Astrocyte of the hippocampus (primary cell): ENCODE results near the gene MGA.
"Not testable (repeated sequence)": the region's sequence is repeated elsewhere in the genome, so short reads cannot be mapped to it uniquely, and the experiment has no call there.

Source experiments
- DNase-seq: peaks from one replicate; pipeline ENCODE4 v3.0.0; 2011; ENCODE audit warnings: low read depth, low spot score

MGA gene

DNA sequence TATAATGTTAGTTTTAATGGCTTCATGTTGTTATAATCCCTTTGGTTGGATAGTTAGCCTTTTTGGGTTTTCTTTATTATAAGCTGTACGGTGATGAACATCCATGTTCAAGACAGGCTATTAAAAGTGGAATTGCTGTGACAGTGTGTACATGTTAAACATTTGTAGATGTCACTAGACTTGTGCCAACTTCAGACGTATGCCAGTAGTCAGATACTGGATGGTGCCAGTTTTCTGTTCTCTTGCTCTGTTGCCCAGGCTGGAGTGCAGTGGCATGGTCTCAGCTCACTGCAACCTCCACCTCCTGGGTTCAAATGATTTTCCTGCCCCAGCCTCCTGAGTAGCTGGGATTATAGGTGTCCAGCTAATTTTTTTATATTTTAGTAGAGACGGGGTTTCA, 54.1 kb downstream of the MGA start:
- no peak for DNase-seq

DNA sequence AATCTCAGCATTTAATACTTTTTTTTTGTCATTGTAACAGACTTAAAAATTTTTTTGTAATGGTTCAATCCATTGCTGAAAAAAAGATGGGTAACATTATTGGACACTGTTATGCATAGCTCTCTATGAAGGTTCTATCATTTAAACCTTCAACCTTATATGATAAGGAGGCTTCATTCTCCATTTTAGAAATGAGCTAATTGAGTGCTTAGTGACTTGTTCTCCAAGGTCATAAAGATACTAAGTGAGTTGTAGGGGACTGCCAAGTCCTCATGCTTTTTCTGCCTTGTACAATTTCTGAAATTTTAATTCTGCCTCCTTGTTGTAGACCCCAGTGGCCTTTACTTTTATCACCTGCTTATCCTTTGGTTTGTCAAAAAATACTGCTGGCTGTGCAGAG, 56.7 kb downstream of the MGA start:
- DNase-seq: no peak

GRCh38 chr15:41727143-41727542, 66.9 kb downstream of the MGA start:
- DNase-seq: peak; percentile 62

DNA sequence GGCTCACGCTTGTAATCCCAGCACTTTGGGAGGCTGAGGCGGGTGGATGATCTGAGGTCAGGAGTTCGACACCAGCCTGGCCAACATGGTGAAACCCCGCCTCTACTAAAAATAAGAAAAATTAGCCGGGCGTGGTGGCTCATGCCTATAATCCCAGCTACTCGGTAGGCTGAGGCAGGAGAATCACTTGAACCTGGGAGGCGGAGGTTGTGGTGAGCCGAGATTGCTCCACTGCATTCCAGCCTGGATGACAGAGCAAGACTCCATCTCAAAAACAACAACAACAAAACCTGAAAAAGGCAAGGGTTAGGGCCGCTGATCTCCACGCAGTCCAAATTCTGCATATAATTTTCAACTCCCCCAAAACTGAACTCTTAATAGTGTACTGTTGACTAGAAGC, 67.9 kb downstream of the MGA start:
- DNase-seq: peak; percentile 22

GRCh38 chr15:41730543-41730942, 70.3 kb downstream of the MGA start:
- DNase-seq: no peak

DNA sequence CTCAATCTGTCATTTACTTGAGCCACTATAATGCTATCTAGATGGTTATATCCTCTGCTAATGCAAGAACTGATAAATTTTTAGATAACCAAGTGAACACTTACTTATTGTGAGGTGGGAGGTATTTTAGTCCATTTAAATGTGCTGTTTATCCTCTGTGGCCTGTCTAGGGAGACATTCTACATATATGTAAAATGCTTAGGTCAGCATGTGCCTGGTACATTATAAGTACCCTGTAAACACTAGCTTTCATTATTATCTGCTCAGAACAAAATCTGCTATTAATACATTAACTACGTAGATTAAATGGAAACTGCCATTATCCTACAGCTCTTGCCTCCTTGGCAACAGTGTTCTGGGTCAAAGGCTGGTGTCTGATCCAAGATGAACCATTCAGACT, 72.3 kb downstream of the MGA start:
- DNase-seq: no peak

GRCh38 chr15:41734079-41734478, 73.9 kb downstream of the MGA start:
- DNase-seq: peak; percentile 34

DNA sequence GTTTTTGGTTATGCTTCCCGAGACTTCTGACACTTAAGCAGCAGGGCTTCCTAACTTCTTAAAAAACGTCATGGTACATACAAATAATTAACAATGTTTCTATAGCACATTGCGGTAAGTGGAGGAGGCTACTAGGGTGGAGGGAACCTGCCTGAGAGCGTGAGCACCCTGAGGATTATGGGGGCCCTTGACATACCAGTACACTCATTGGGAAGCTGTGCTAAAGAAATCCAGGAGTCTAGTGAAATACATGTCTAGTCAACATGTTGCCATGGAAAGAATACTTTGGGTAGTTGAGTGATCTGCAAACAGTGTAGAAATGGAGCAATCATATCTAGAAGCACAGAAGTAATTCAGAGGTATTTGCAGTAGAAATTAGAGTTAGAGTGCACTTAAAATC, 74.8 kb downstream of the MGA start:
- no peak for DNase-seq

DNA sequence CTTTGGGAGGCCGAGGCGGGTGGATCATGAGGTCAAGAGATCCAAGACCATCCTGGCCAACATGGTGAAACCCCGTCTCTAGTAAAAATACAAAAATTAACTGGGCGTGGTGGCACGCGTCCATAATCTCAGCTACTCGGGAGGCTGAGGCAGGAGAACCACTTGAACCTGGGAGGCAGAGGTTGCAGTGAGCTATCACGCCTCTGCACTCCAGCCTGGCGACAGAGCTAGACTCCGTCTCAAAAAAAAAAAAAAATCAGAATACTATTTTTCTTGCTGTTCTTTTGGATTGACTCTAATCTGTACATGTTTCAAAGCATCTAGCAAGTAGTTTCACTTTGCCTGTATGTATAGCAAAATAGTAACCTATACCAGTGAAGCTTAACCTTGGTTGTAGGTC, 75.3 kb downstream of the MGA start:
- not testable (repeated sequence) for DNase-seq

DNA sequence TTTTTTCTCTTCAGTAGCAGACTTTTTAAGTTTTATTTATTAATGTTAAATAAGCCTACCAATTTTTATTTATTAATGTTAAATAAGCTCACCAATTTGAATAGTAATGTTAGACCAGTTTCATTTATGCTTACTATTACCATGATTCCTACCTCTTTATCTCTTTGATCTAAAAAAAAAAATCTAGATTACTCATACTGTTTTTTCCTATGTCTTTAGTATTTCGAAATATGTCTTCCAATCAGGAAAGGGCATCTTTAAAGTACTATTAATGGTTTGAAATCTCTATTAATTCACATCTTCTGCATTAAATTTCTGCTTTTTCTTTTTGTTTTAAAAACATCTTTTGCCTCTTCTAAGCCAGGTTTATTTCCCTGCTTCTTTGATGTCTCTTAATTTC, 86.6 kb downstream of the MGA start:
- DNase-seq: no peak

GRCh38 chr15:41756198-41756597, 96.0 kb downstream of the MGA start:
- no peak for DNase-seq

GRCh38 chr15:41772720-41773331, 112.6 kb downstream of the MGA start:
- DNase-seq: peak; percentile 80

- no peak for DNase-seq
Observed at GRCh38 chr15:41773332-41773728, 113.1 kb downstream of the MGA start.

- no peak for DNase-seq
Observed at GRCh38 chr15:41773729-41774061, 113.5 kb downstream of the MGA start.

DNA sequence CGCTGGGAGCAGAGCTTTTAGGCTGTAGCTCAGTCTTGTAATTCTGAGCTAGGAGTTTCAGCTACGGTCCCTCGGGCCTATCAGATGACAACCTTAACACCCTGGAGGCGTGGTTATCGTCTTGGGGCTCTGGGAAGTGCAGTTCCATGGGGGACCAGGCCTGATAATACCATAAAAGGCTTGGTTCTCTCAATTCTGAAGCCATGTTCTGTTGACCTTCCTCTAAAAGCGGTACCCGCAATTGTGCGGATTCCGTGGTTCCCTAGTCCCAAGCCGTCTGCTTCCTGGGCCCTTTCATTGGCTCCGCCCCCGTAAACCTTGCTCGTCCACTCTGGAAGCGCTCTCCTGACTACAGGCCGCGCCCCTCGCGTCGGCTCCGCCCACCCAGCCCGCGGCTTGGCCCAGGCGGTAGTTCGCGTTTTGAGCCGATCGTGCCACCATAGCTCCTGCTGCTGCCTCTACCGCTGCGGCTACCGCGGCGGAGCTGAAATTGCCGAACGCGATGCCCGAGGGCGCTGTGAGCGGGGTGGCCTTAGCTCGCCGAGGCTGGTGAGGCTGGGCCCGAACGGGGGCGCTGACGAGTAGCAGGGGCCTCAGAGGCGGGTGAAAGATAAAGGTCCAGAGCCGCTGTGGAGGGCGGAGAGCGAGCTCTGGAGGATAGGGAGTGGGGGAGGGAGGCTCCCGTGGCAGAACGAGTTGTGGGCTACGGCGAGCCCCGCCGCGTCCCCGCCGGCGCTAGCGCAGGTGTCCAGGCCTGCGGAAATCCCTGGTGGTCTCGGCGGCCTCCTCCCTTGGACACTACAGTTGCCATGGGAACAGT, 114.1 kb downstream of the MGA start, which contains the start of gene MAPKBP1:
MAPKBP1 (plus strand) TSS at position 423 of the 820 bp plus-strand sequence. CDS start 792 bp downstream, outside the sequence.
- peak; percentile 100 for DNase-seq

DNA sequence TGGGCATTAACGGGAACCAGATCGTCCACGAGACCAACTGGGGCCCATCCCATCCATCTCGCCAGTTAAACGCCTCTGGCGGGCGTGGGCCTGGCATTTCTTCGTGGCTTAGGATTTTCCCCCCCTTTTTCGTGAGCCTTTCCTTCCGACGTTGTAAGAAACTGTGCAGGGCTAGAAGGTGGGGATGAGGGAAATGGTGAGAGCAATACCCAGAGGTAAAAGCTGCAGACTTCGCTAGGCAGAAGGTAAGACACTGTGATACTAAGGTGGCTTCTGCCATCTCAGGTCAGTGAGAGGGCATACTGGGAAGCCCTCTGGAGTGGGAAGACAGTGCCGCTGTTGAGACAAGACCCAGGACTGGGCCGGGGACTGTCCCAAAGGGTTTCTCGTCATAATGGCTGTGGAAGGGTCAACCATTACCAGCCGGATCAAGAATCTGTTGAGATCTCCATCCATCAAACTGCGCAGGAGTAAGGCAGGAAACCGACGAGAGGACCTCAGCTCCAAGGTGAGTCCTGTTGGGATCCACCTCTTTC, 114.7 kb downstream of the MGA start:
- DNase-seq: no peak

DNA sequence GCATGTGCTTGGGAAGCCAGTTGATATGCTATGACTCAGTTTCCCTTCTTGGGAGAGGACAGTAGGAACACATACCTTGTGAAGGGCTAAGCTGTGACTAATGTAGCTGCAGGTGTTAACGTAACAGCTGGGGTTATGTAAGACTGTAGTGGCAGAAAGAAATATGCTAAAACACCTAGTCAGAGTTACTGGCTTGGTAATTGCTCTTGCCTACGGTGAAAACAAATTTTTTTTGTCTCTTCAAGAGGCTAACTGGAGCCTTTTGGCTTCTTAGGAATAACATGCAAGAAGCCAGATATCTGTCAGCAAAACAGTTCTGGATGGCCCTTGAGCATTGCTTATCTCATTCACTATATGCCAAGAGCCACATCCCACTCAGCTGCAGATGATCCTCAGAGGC, 115.4 kb downstream of the MGA start:
- DNase-seq: no peak

GRCh38 chr15:41777421-41777973, 117.3 kb downstream of the MGA start:
- DNase-seq: no peak

DNA sequence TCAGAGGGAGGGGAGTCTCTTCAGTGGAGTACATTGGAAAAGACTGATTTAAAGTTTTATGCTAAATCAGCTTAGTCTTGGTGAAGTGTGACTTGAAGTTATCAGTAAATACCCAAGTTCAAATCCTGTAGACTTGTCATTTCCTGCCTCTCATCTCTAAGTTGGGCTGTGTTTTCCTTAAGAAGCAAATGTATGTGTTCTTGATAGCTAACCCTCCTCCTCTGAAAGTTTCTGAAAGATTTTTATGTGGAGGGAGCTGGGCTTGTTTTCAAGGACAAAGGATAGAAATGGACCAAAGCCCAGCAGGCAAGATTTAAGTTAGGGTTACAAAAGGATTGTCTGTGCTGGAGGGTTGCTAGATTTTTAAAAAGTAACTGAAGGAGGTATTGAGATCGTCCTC, 118.3 kb downstream of the MGA start:
- DNase-seq: no peak

DNA sequence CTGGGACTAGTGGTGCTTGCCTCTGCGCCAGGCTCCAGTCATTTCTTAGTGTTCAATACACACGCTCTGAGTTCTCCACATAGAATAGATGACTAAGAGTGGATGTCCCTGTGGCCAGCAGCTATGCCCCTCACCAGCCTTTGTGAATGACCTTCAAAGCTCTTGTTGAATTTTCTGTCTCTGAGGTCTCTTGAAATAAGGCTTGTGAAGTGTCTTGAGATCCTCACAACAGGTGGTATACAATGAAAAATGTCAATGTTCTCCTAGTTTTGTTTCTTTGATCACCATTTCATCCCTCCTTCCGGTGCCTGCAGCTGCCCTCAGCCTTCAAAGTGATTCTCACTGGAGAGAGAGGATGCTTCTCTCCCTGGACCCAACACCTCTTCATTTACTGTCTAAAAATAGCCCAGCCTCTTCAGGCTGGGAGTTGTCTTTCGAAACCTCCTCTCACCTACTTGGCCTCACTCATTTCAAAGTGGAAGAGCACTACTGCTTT, 119.5 kb downstream of the MGA start:
- DNase-seq: no peak

GRCh38 chr15:41780266-41780665, 120.1 kb downstream of the MGA start:
- no peak for DNase-seq

- DNase-seq: no peak
Observed at GRCh38 chr15:41780727-41781126, 120.5 kb downstream of the MGA start.
